Stimulated activated CD4-positive, alpha-beta T cell treated with anti-CD3 and anti-CD28 coated beads, Interleukin-1b, Interleukin-23, amount 100 ng/mL, for 1 hour (primary cell): ENCODE results near the gene FCRL3.
"Not testable (repeated sequence)": the region's sequence is repeated elsewhere in the genome, so short reads cannot be mapped to it uniquely, and the experiment has no call there.

Experiments used
- DNase-seq, 2 donors: peaks; one replicate each; pipeline ENCODE4 v3.0.0-alpha.2; 2020; ENCODE audit warnings: low read depth in 2 of 2

The FCRL3 gene

GRCh38 chr1:157700732-157701131 lies at the start of gene FCRL3:
FCRL3 (minus strand) TSS chr1:157700769; CDS start chr1:157700489, 280 bp downstream.
- DNase-seq: no peak

GRCh38 chr1:157748262-157748817 lies 47.8 kb upstream of the FCRL3 start:
- DNase-seq: no peak

GRCh38 chr1:157739229-157739901 lies 38.8 kb upstream of the FCRL3 start:
- no peak for DNase-seq

GRCh38 chr1:157735991-157736390 lies 35.4 kb upstream of the FCRL3 start:
- DNase-seq: not testable (repeated sequence)

- DNase-seq: no peak
Observed at GRCh38 chr1:157734321-157734720, 33.8 kb upstream of the FCRL3 start.

- no peak for DNase-seq
Observed at GRCh38 chr1:157732755-157733154, 32.2 kb upstream of the FCRL3 start.

GRCh38 chr1:157725221-157725577 lies 24.6 kb upstream of the FCRL3 start:
- DNase-seq: no peak

- no peak for DNase-seq
Observed at GRCh38 chr1:157724537-157725220, 24.1 kb upstream of the FCRL3 start.

- DNase-seq: no peak
Observed at GRCh38 chr1:157723157-157723556, 22.6 kb upstream of the FCRL3 start.

GRCh38 chr1:157721985-157722384 lies 21.4 kb upstream of the FCRL3 start:
- DNase-seq: no peak

GRCh38 chr1:157715736-157716135 lies 15.2 kb upstream of the FCRL3 start:
- DNase-seq: no peak

GRCh38 chr1:157711802-157712201 lies 11.2 kb upstream of the FCRL3 start:
- DNase-seq: no peak

GRCh38 chr1:157704878-157705277 lies 4.3 kb upstream of the FCRL3 start:
- DNase-seq: no peak

GRCh38 chr1:157703981-157704380 lies 3.4 kb upstream of the FCRL3 start:
- no peak for DNase-seq

GRCh38 chr1:157702308-157702825 lies 1.8 kb upstream of the FCRL3 start:
- DNase-seq: no peak

GRCh38 chr1:157700305-157700704 lies 264 bp downstream of the FCRL3 start:
- DNase-seq: no peak

GRCh38 chr1:157697781-157698569 lies 2.6 kb downstream of the FCRL3 start:
- DNase-seq: no peak

GRCh38 chr1:157696966-157697628 lies 3.5 kb downstream of the FCRL3 start:
- DNase-seq: no peak

GRCh38 chr1:157695417-157695816 lies 5.2 kb downstream of the FCRL3 start:
- no peak for DNase-seq

GRCh38 chr1:157691285-157691920 lies 9.2 kb downstream of the FCRL3 start:
- no peak for DNase-seq
